NCI-H345 treated with DMSO at 0.1 percent for 48 hours (cell line): ENCODE measurements around the gene CCDC187.

ENCODE experiments used
- DNase-seq: peaks from one replicate; lab custom pipeline; 2025; ENCODE audit not compliant: unreplicated experiment; lab: John Stamatoyannopoulos, UW

Gene CCDC187

GRCh38 chr9:136255896-136256890, 47.7 kb downstream of the CCDC187 start:
- DNase-seq, result no peak

GRCh38 chr9:136255166-136255538, 48.7 kb downstream of the CCDC187 start:
- no peak for DNase-seq

- no peak for DNase-seq
Observed at GRCh38 chr9:136254381-136255165, 49.3 kb downstream of the CCDC187 start.

- DNase-seq, result no peak
Observed at GRCh38 chr9:136253246-136254130, 50.4 kb downstream of the CCDC187 start.

GRCh38 chr9:136252846-136253245, 51.0 kb downstream of the CCDC187 start:
- DNase-seq, result no peak

- no peak for DNase-seq
Observed at GRCh38 chr9:136252281-136252680, 51.6 kb downstream of the CCDC187 start.

- no peak for DNase-seq
Observed at GRCh38 chr9:136251264-136252115, 52.4 kb downstream of the CCDC187 start.

- no peak for DNase-seq
Observed at GRCh38 chr9:136250676-136251075, 53.2 kb downstream of the CCDC187 start.

GRCh38 chr9:136249877-136250559, 53.9 kb downstream of the CCDC187 start:
- DNase-seq, result peak; percentile 87

- no peak for DNase-seq
Observed at GRCh38 chr9:136248951-136249876, 54.7 kb downstream of the CCDC187 start.

GRCh38 chr9:136247947-136248637, 55.8 kb downstream of the CCDC187 start:
- no peak for DNase-seq

GRCh38 chr9:136247551-136247916, 56.4 kb downstream of the CCDC187 start:
- no peak for DNase-seq

- DNase-seq, result no peak
Observed at GRCh38 chr9:136246849-136247550, 56.9 kb downstream of the CCDC187 start.

GRCh38 chr9:136245219-136246150, 58.4 kb downstream of the CCDC187 start, which contains the start of gene QSOX2:
QSOX2 (minus strand) TSS chr9:136245812; CDS start chr9:136245803, 9 bp downstream.
- peak; percentile 64 for DNase-seq

- DNase-seq, result no peak
Observed at GRCh38 chr9:136244969-136245218, 59.0 kb downstream of the CCDC187 start.
